ENCODE results near the gene APH1B. TPM values are rescaled to one million over a fixed set of nuclear protein-coding genes. Genes with fewer than 3 reads are reported as not detected.
"Not testable (repeated sequence)": the region's sequence is repeated elsewhere in the genome, so short reads cannot be mapped to it uniquely, and the experiment has no call there.

APH1B gene
- total and polyA plus RNA-seq, 3 experiments from 2014 or later: 6.7 to 13.1 (median 9.2) TPM

DNA sequence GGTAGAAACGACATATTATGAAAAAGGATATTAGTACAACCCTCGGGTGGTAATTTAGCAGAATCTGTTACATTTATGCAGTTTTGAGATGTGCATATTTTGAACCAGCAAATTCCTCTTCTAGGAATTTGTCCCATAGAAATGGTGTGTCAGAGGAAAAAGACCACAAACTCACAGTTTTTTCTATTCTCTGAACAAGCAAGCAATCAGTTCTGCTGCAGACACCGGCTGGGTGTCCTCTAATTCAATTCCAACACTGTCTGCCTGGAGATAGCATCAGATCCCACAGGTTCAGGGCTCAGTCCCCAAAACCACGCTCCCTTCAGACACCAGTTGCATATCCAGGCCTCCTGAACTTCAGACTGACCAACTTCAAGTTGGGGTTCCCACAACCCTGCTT lies 36.4 kb downstream of the APH1B start:
- no peak for DNase-seq
- CTCF ChIA-PET: no interaction called here
- POLR2A ChIA-PET: no interaction called here

DNA sequence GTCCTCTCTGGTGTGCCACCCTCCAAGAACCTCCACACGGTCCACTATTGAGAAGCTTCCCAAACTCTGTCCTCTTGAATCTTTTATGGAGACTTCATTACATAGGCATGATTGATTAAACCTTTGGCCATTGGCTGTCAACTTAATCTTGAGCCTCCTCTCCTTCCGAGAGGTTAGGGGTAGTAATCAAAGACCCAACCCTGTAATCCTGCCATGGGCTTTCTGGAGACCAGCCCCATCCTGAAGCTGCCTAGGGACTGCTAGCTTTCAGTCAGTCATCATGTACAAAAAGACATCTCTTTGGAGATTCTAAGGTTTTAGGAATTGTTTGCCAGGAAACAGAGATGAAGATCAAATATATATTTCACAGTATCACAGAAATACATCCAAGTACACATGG lies 37.0 kb downstream of the APH1B start:
- Histone ChIP-seq H3K9me3 (ENCODE audit: low read length) (no peaks in the 10 kb centered on the region), H3K4me3 (ENCODE audit: low read length) (no peak overlapping the region), H3K27ac (ENCODE audit: low read depth, low read length) (no peak overlapping the region), H3K27me3 (ENCODE audit: insufficient read depth, low read length, poor library complexity, severe bottlenecking) (no peaks in the 10 kb centered on the region), H3K4me1 (ENCODE audit: insufficient read depth, low read length) (no peaks in the 10 kb centered on the region), H3K36me3 (ENCODE audit: insufficient read depth, low read length) (no peaks in the 10 kb centered on the region)
- H3K9me3 Mint-ChIP-seq: no peaks in the 10 kb centered on the region
- no peak for DNase-seq
- H3K27ac Mint-ChIP-seq: no peak overlapping the region
- no peaks in the 10 kb centered on the region for H3K27me3 Mint-ChIP-seq
- no peak overlapping the region for H3K4me3 Mint-ChIP-seq
- peaks cover 0 to 6% (median 0%) of the 10 kb centered on the region in 3 donors for H3K36me3 Mint-ChIP-seq
- H3K4me1 Mint-ChIP-seq: no peaks in the 10 kb centered on the region
- ChIA-PET POLR2A (no interaction called here), CTCF (no interaction called here)

More for the DNA sequence above, 36.4 kb downstream of the APH1B start:
- Histone ChIP-seq H3K36me3 (ENCODE audit: insufficient read depth, low read length) (no peaks in the 10 kb centered on the region), H3K27me3 (ENCODE audit: insufficient read depth, low read length, poor library complexity, severe bottlenecking) (no peaks in the 10 kb centered on the region), H3K27ac (ENCODE audit: low read depth, low read length) (no peak overlapping the region), H3K9me3 (ENCODE audit: low read length) (no peaks in the 10 kb centered on the region), H3K4me3 (ENCODE audit: low read length) (no peak overlapping the region), H3K4me1 (ENCODE audit: insufficient read depth, low read length) (no peaks in the 10 kb centered on the region)
- H3K4me3 Mint-ChIP-seq: no peak overlapping the region
- H3K9me3 Mint-ChIP-seq: no peaks in the 10 kb centered on the region
- no peaks in the 10 kb centered on the region for H3K27me3 Mint-ChIP-seq
- no peak overlapping the region for H3K27ac Mint-ChIP-seq
- peaks cover 0 to 6% (median 0%) of the 10 kb centered on the region in 3 donors for H3K36me3 Mint-ChIP-seq
- H3K4me1 Mint-ChIP-seq: no peaks in the 10 kb centered on the region

GRCh38 chr15:63318344-63318743 lies 40.9 kb downstream of the APH1B start:
- ChIA-PET CTCF (no interaction called here), POLR2A (no interaction called here)
- H3K27me3 ChIP-seq (ENCODE audit: insufficient read depth, low read length, poor library complexity, severe bottlenecking): no peaks in the 10 kb centered on the region
- no peak overlapping the region for H3K27ac ChIP-seq (ENCODE audit: low read depth, low read length)
- no peaks in the 10 kb centered on the region for H3K4me1 ChIP-seq (ENCODE audit: insufficient read depth, low read length)
- no peak for DNase-seq
- Mint-ChIP-seq H3K9me3 (no peaks in the 10 kb centered on the region), H3K27me3 (peaks cover 0 to 3% of the 10 kb centered on the region in 2 donors), H3K27ac (no peak overlapping the region), H3K36me3 (no peaks in the 10 kb centered on the region), H3K4me3 (no peak overlapping the region), H3K4me1 (no peaks in the 10 kb centered on the region)
- H3K9me3 ChIP-seq (ENCODE audit: low read length): no peaks in the 10 kb centered on the region
- no peaks in the 10 kb centered on the region for H3K36me3 ChIP-seq (ENCODE audit: insufficient read depth, low read length)
- H3K4me3 ChIP-seq (ENCODE audit: low read length): no peak overlapping the region

GRCh38 chr15:63319065-63319464 lies 41.7 kb downstream of the APH1B start:
- Histone ChIP-seq H3K27ac (ENCODE audit: low read depth, low read length) (no peak overlapping the region), H3K9me3 (ENCODE audit: low read length) (no peaks in the 10 kb centered on the region), H3K36me3 (ENCODE audit: insufficient read depth, low read length) (no peaks in the 10 kb centered on the region), H3K4me1 (ENCODE audit: insufficient read depth, low read length) (no peaks in the 10 kb centered on the region), H3K27me3 (ENCODE audit: insufficient read depth, low read length, poor library complexity, severe bottlenecking) (no peaks in the 10 kb centered on the region), H3K4me3 (ENCODE audit: low read length) (no peak overlapping the region)
- POLR2A ChIA-PET: no interaction called here
- no peak for DNase-seq
- Mint-ChIP-seq H3K9me3 (no peaks in the 10 kb centered on the region), H3K4me1 (no peaks in the 10 kb centered on the region), H3K27me3 (peaks cover 0 to 3% of the 10 kb centered on the region in 2 donors), H3K27ac (no peak overlapping the region), H3K36me3 (no peaks in the 10 kb centered on the region), H3K4me3 (no peak overlapping the region)
- CTCF ChIA-PET: no interaction called here

DNA sequence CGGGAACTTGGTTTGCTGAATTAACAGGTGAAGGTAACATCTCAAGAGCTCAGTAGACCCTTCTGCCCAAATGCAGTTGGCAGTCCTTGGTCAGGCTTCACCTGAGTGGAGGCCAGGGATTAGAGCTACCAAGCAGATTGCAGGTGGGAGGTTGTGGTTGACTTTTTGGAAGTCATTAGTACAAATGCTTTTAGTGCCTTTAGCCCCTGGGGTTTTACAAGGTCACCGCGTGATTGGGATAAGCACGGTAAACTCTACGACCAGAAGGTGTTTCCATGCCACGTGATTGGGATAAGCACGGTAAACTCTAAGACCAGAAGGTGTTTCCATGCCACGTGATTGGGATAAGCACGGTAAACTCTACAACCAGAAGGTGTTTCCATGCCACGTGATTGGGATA lies 43.0 kb downstream of the APH1B start:
- DNase-seq; H3K4me3 ChIP-seq (ENCODE audit: low read length); H3K9me3 Mint-ChIP-seq; H3K9me3 ChIP-seq (ENCODE audit: low read length); H3K4me3 Mint-ChIP-seq; H3K36me3 ChIP-seq (ENCODE audit: insufficient read depth, low read length); CTCF ChIA-PET; H3K4me1 Mint-ChIP-seq; H3K27ac Mint-ChIP-seq; H3K4me1 ChIP-seq (ENCODE audit: insufficient read depth, low read length); H3K36me3 Mint-ChIP-seq; H3K27me3 ChIP-seq (ENCODE audit: insufficient read depth, low read length, poor library complexity, severe bottlenecking); H3K27me3 Mint-ChIP-seq; H3K27ac ChIP-seq (ENCODE audit: low read depth, low read length); POLR2A ChIA-PET: not testable (repeated sequence)

GRCh38 chr15:63320981-63321380 lies 43.6 kb downstream of the APH1B start:
- H3K27me3 Mint-ChIP-seq; H3K9me3 Mint-ChIP-seq; POLR2A ChIA-PET; H3K27me3 ChIP-seq (ENCODE audit: insufficient read depth, low read length, poor library complexity, severe bottlenecking); CTCF ChIA-PET; H3K4me1 Mint-ChIP-seq; H3K4me3 ChIP-seq (ENCODE audit: low read length); H3K27ac Mint-ChIP-seq; H3K36me3 ChIP-seq (ENCODE audit: insufficient read depth, low read length); H3K4me3 Mint-ChIP-seq; H3K4me1 ChIP-seq (ENCODE audit: insufficient read depth, low read length); DNase-seq; H3K9me3 ChIP-seq (ENCODE audit: low read length); H3K36me3 Mint-ChIP-seq; H3K27ac ChIP-seq (ENCODE audit: low read depth, low read length): not testable (repeated sequence)

- H3K27me3 ChIP-seq (ENCODE audit: insufficient read depth, low read length, poor library complexity, severe bottlenecking): no peaks in the 10 kb centered on the region
- Mint-ChIP-seq H3K4me1 (no peaks in the 10 kb centered on the region), H3K4me3 (no peak overlapping the region), H3K36me3 (no peaks in the 10 kb centered on the region), H3K27ac (no peak overlapping the region), H3K9me3 (no peaks in the 10 kb centered on the region), H3K27me3 (peaks cover 0 to 4% of the 10 kb centered on the region in 2 donors)
- H3K27ac ChIP-seq (ENCODE audit: low read depth, low read length): no peak overlapping the region
- CTCF ChIA-PET: no interaction called here
- POLR2A ChIA-PET: no interaction called here
- H3K4me3 ChIP-seq (ENCODE audit: low read length): no peak overlapping the region
- no peaks in the 10 kb centered on the region for H3K9me3 ChIP-seq (ENCODE audit: low read length)
- no peaks in the 10 kb centered on the region for H3K4me1 ChIP-seq (ENCODE audit: insufficient read depth, low read length)
- no peaks in the 10 kb centered on the region for H3K36me3 ChIP-seq (ENCODE audit: insufficient read depth, low read length)
- DNase-seq: no peak
These were observed 44.1 kb downstream of the APH1B start for GRCh38 chr15:63321462-63321861.

- no peaks in the 10 kb centered on the region for H3K4me1 Mint-ChIP-seq
- H3K27ac Mint-ChIP-seq: no peak overlapping the region
- ChIA-PET CTCF (no interaction called here), POLR2A (no interaction called here)
- H3K9me3 Mint-ChIP-seq: no peaks in the 10 kb centered on the region
- H3K4me1 ChIP-seq (ENCODE audit: insufficient read depth, low read length): no peaks in the 10 kb centered on the region
- H3K27ac ChIP-seq (ENCODE audit: low read depth, low read length): no peak overlapping the region
- no peaks in the 10 kb centered on the region for H3K36me3 Mint-ChIP-seq
- no peak overlapping the region for H3K4me3 ChIP-seq (ENCODE audit: low read length)
- no peak for DNase-seq
- H3K36me3 ChIP-seq (ENCODE audit: insufficient read depth, low read length): no peaks in the 10 kb centered on the region
- H3K27me3 Mint-ChIP-seq: peaks cover under 1 to 4% of the 10 kb centered on the region in 2 donors
- H3K4me3 Mint-ChIP-seq: no peak overlapping the region
- H3K9me3 ChIP-seq (ENCODE audit: low read length): no peaks in the 10 kb centered on the region
- H3K27me3 ChIP-seq (ENCODE audit: insufficient read depth, low read length, poor library complexity, severe bottlenecking): no peaks in the 10 kb centered on the region
These were observed 45.1 kb downstream of the APH1B start for GRCh38 chr15:63322541-63322940.

DNA sequence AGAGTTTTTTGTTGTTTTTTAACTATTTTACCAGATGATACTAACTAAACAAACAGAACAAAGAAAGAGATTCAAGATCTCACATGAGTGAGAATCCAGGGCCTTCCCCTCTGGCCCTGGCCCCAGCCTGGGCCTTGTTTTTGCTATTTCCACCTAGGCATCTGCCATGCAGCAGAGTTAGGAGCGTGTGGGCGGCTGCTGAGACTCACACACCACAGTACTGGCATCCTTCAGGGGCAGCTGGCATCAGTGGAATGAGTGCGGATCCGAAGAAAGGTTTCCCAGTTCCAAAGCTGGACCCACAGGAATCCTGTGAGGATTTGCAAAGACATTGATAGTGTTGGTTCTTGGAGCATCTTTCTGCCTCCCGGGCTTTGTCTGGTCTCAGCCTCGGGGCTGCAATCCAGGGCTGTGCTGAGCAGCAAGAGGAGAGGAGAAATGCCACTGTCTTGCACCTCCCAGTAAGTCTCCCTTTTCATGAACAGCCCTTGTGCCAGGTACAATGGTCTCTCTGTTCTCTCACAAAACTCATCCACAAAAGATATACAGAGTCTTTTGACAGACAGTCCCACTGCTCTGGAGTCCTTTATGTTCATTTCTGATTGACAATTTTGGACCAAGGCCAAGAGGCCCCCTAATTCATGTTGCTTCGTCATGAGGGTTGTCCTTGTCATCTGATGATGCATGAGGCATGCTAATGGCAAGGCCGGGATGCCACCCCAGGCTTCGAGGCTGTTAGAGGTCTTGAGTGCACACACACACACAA lies 46.6 kb downstream of the APH1B start:
- no peak for DNase-seq
- Mint-ChIP-seq H3K4me1 (no peaks in the 10 kb centered on the region), H3K27ac (no peak overlapping the region)

More for the DNA sequence above, 46.6 kb downstream of the APH1B start:
- Histone ChIP-seq H3K27me3 (ENCODE audit: insufficient read depth, low read length, poor library complexity, severe bottlenecking) (no peaks in the 10 kb centered on the region), H3K27ac (ENCODE audit: low read depth, low read length) (no peak overlapping the region), H3K4me3 (ENCODE audit: low read length) (no peak overlapping the region), H3K9me3 (ENCODE audit: low read length) (no peaks in the 10 kb centered on the region), H3K4me1 (ENCODE audit: insufficient read depth, low read length) (no peaks in the 10 kb centered on the region), H3K36me3 (ENCODE audit: insufficient read depth, low read length) (no peaks in the 10 kb centered on the region)
- H3K27me3 Mint-ChIP-seq: peaks cover 6% of the 10 kb centered on the region in 2 donors
- ChIA-PET CTCF (no interaction called here), POLR2A (no interaction called here)
- no peaks in the 10 kb centered on the region for H3K9me3 Mint-ChIP-seq
- no peak overlapping the region for H3K4me3 Mint-ChIP-seq
- H3K36me3 Mint-ChIP-seq: no peaks in the 10 kb centered on the region
